ENCODE results near the gene TNK2. TPM values are rescaled to one million over a fixed set of nuclear protein-coding genes. Genes with fewer than 3 reads are reported as not detected.

TNK2 gene
- total and polyA plus RNA-seq, 2 of the 8 experiments (the other 6 are each of a cell fraction or from before 2014, with no cell fraction given): 10.4 to 33.9 TPM

DNA sequence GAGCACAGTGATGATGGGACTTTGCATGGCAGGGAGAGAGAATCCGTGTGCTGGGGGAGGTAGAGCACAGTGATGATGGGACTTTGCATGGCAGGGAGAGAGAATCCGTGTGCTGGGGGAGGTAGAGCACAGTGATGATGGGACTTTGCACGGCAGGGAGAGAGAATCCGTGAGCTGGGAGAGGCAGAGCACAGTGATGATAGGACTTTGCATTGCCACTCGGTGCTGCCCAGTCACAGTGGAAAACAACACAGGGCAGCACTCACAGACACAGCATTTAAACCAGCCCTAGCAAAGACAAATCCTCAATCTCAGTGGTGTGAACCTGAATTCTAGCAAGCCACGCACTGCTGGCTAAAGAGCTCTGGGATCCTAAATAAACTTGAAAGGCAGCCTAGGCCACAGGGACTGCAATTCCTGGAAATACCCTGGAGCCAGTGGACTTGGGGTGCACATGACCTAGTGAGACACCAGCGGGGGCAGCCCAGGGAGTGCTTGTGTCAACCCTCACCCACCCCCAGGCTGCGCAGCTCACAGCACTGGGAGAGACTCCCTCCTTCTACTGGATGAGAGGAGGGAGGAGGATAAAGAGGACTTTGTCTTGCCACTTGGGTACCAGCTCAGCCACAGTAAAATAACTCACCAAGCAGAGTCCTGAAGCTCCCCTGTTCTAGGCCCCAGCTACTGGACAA lies 23.4 kb upstream of the TNK2 start:
- Histone ChIP-seq H2BK12ac (ENCODE audit: low read depth, low read length) (no peak overlapping the region), H3K14ac (ENCODE audit: insufficient read length) (no peak overlapping the region), H3K18ac (ENCODE audit: extremely low read depth, low read length) (no peak overlapping the region), H3K4ac (replicated peaks; ENCODE audit: insufficient read length, low read depth, low read length) (no peak overlapping the region), H3K36me3 (ENCODE audit: control insufficient read depth in 2 of 4, insufficient read depth in 4 of 4, low read length in 3 of 4) (no peaks in the 10 kb centered on the region), H4K8ac (ENCODE audit: extremely low read depth, insufficient read depth, low read length) (no peak overlapping the region), H2BK20ac (ENCODE audit: low read length) (no peak overlapping the region), H3K23ac (ENCODE audit: insufficient read length) (no peak overlapping the region), H3K4me2 (ENCODE audit: insufficient read depth in 1 of 2, low read depth in 2 of 2, low read length in 2 of 2) (no peak overlapping the region), H3K27me3 (replicated peaks in 1 of 4; ENCODE audit: control insufficient read depth in 3 of 4, extremely low read depth in 1 of 4, insufficient read depth in 3 of 4, low read length in 3 of 4) (no peaks in the 10 kb centered on the region), H3K9me3 (ENCODE audit: insufficient read depth in 2 of 2, low read depth in 1 of 2, low read length in 1 of 2) (peaks cover 0 to 3% of the 10 kb centered on the region in 2 experiments; a peak in 1 of 4 replicates), H3K4me3 (ENCODE audit: extremely low read depth in 1 of 4, insufficient read depth in 2 of 4, low read depth in 3 of 4, low read length in 4 of 4) (no peak overlapping the region), H4K91ac (replicated peaks; ENCODE audit: insufficient read length, low read length) (no peak overlapping the region), H3K4me1 (replicated peaks in 1 of 4; ENCODE audit: control insufficient read depth in 3 of 4, insufficient read depth in 4 of 4, low read length in 3 of 4) (no peaks in the 10 kb centered on the region; a peak in 2 of 7 replicates), H3K79me2 (ENCODE audit: control insufficient read depth in 1 of 2, insufficient read depth in 2 of 2, low read length in 2 of 2) (no peaks in the 10 kb centered on the region), H3K9ac (replicated peaks in 1 of 4; ENCODE audit: extremely low read depth in 1 of 4, low read depth in 3 of 4, low read length in 3 of 4) (no peak overlapping the region), H3K27ac (ENCODE audit: low read depth, low read length) (no peak overlapping the region), H4K5ac (ENCODE audit: insufficient read length, low read depth, low read length) (no peak overlapping the region), H2BK5ac (ENCODE audit: low read depth, low read length) (peak overlapping the region; percentile 9; the same call in 1 of the 2 replicates), H2AK5ac (ENCODE audit: low read depth, low read length) (no peak overlapping the region), H2BK15ac (ENCODE audit: low read length) (no peak overlapping the region), H4K20me1 (replicated peaks in 1 of 2; ENCODE audit: control insufficient read depth in 1 of 2, insufficient read depth in 2 of 2, low read length in 2 of 2) (no peaks in the 10 kb centered on the region), H3K79me1 (ENCODE audit: low read depth, low read length) (no peaks in the 10 kb centered on the region), H3K23me2 (ENCODE audit: low read depth, low read length) (no peaks in the 10 kb centered on the region), H3K56ac (replicated peaks; ENCODE audit: insufficient read length, low read depth, low read length) (no peak overlapping the region), H2BK120ac (replicated peaks; ENCODE audit: low read depth, low read length) (no peak overlapping the region), H2AFZ (ENCODE audit: low read length) (no peak overlapping the region)
- WGBS, 2 experiments (ENCODE audit: extremely low coverage in 1 of 2, insufficient coverage in 1 of 2, insufficient read length in 1 of 2, insufficient replicate concordance in 2 of 2, low coverage in 1 of 2, low lambda C conversion rate in 2 of 2, missing lambda C conversion rate in 1 of 2): 87% methylated on average over 8 of the region's 8 CpGs; no CpG with 5 or more reads in 1 of the 2 experiments
- POLR2A ChIA-PET (ENCODE audit: partially characterized antibody): interaction anchor here (1.2 kb wide), 1 partner anchor 17 kb away, joined by 4 read pairs; no protein-coding TSS in a partner anchor
- DNase-seq (ENCODE audit: low read depth in 1 of 2, low spot score in 2 of 2) (no peak), FAIRE-seq (no peak)
- TF ChIP-seq HDAC2 (IDR thresholded peaks at IDR 0.05; ENCODE audit: borderline replicate concordance in 1 of 2, low read depth in 2 of 2, low read length in 2 of 2): no peak
- TF ChIP-seq BCL11A (IDR thresholded peaks at IDR 0.05; ENCODE audit: low read depth in 2 of 2, low read length in 2 of 2): no peak
- TF ChIP-seq PHF8 (conservative IDR thresholded peaks at IDR 0.05; ENCODE audit: low read depth, low read length): no peak
- no peak for TF ChIP-seq RXRA (IDR thresholded peaks at IDR 0.05; ENCODE audit: insufficient read depth, low read depth, low read length)
- TF ChIP-seq CHD2 (IDR thresholded peaks at IDR 0.05; ENCODE audit: low read length): no peak
- no peak for TF ChIP-seq NRF1 (IDR thresholded peaks at IDR 0.05; ENCODE audit: low read depth, low read length)
- TF ChIP-seq GTF2F1 (IDR thresholded peaks at IDR 0.05; ENCODE audit: borderline replicate concordance, low read depth, low read length): no peak
- TF ChIP-seq RNF2 (IDR thresholded peaks at IDR 0.05; ENCODE audit: borderline replicate concordance, low read depth, low read length, missing control alignments, poor library complexity, severe bottlenecking): no peak
- no peak for TF ChIP-seq CBX5 (IDR thresholded peaks at IDR 0.05; ENCODE audit: low read depth, low read length)
- CTCF ChIA-PET (ENCODE audit: partially characterized antibody): interaction anchor here (0.9 to 2.2 kb wide), 4 partner anchors 10 to 69 kb away, joined by 3 to 8 read pairs (median 4); no protein-coding TSS in a partner anchor
